ENCODE measurements around the gene DHRS7. TPM values are rescaled to one million over a fixed set of nuclear protein-coding genes. Genes with fewer than 3 reads are reported as not detected.

Gene DHRS7
- total and polyA plus RNA-seq, 12 donors = 24.5 to 73.9 (median 33.1) TPM

- intact Hi-C loops (cut with DNase I) = loop anchor here in 3 of 10 donors (2.0 to 10.0 kb wide), 3 partner anchors 70 to 80 kb away; partner anchors contain the start of genes PCNX4 (in 3 of the 3) and PPM1A (in 1 of the 3)
- H3K9me3 ChIP-seq = no peaks in the 10 kb centered on the region
- H3K4me3 ChIP-seq = peak overlapping the region; percentile 72 to 96 (median 82)
- ATAC-seq (no peak), DNase-seq (no peak)
- TF ChIP-seq CTCF (IDR thresholded peaks at IDR 0.05) = no peak
- no peaks in the 10 kb centered on the region for H3K27me3 ChIP-seq
- 15 to 18% methylated on average over 5 of the region's 5 CpGs for WGBS, 2 donors
- peaks cover 0 to 6% (median 0%) of the 10 kb centered on the region in 9 donors for H3K36me3 ChIP-seq
- H3K27ac ChIP-seq = peak overlapping the region; percentile 79 to 96 (median 90)
- peaks cover 0 to 52% (median 22%) of the 10 kb centered on the region in 9 donors for H3K4me1 ChIP-seq
These were observed 840 bp downstream of the DHRS7 start for GRCh38 chr14:60164404-60164711.

- peaks cover 0 to 57% (median 22%) of the 10 kb centered on the region in 9 donors for H3K4me1 ChIP-seq
- DNase-seq = no peak
- H3K36me3 ChIP-seq = peaks cover 0 to 6% (median 0%) of the 10 kb centered on the region in 9 donors
- no peak for TF ChIP-seq CTCF (IDR thresholded peaks at IDR 0.05)
- peak overlapping the region in 3 of 10 donors; percentile 9 to 95 (median 73) for H3K4me3 ChIP-seq
- no peak for ATAC-seq
- intact Hi-C loops (cut with DNase I) = loop anchor here in 3 of 10 donors (2.0 to 10.0 kb wide), 4 partner anchors 37 to 81 kb away; partner anchors contain the start of genes PCNX4 (in 3 of the 3) and PPM1A (in 1 of the 3)
- WGBS, 2 donors = 88 to 90% methylated on average over 6 of the region's 6 CpGs
- no peaks in the 10 kb centered on the region for H3K9me3 ChIP-seq
- H3K27ac ChIP-seq = peak overlapping the region in 1 of 10 donors; percentile 94
- H3K27me3 ChIP-seq = no peaks in the 10 kb centered on the region
These were observed 1.5 kb downstream of the DHRS7 start for GRCh38 chr14:60163693-60164092.

GRCh38 chr14:60161196-60162107 is 3.7 kb downstream of the DHRS7 start:
- H3K9me3 ChIP-seq = no peaks in the 10 kb centered on the region
- peaks cover 0 to 6% (median 0%) of the 10 kb centered on the region in 9 donors for H3K36me3 ChIP-seq
- DNase-seq (no peak), ATAC-seq (peak in 1 of 8 donors; percentile 13)
- H3K27ac ChIP-seq = peak overlapping the region in 1 of 10 donors; percentile 38
- WGBS, 2 donors = 68 to 76% methylated on average over 2 of the region's 2 CpGs
- no peak for TF ChIP-seq CTCF (IDR thresholded peaks at IDR 0.05)
- no peak overlapping the region for H3K4me3 ChIP-seq
- no peaks in the 10 kb centered on the region for H3K27me3 ChIP-seq
- intact Hi-C loops (cut with DNase I) = loop anchor here in 2 of 10 donors (2.0 to 10.0 kb wide), 3 partner anchors 35 to 83 kb away; partner anchors contain the start of genes PCNX4 (in 1 of the 2) and PPM1A (in 1 of the 2)
- H3K4me1 ChIP-seq = peaks cover 0 to 60% (median 21%) of the 10 kb centered on the region in 9 donors

GRCh38 chr14:60160422-60160821 is 4.8 kb downstream of the DHRS7 start:
- intact Hi-C loops (cut with DNase I) = loop anchor here in 2 of 10 donors (10.0 kb wide), 2 partner anchors 66 to 84 kb away; partner anchors contain the start of genes PCNX4 (in 1 of the 2) and PPM1A (in 1 of the 2)

More at GRCh38 chr14:60160422-60160821, 4.8 kb downstream of the DHRS7 start:
- no peaks in the 10 kb centered on the region for H3K9me3 ChIP-seq
- peaks cover 0 to 12% (median 0%) of the 10 kb centered on the region in 9 donors for H3K36me3 ChIP-seq
- H3K4me3 ChIP-seq = no peak overlapping the region
- H3K27me3 ChIP-seq = no peaks in the 10 kb centered on the region
- ATAC-seq (no peak), DNase-seq (peak in 1 of 2 donors; percentile 20)
- H3K4me1 ChIP-seq = peaks cover 0 to 53% (median 10%) of the 10 kb centered on the region in 9 donors
- no peak for TF ChIP-seq CTCF (IDR thresholded peaks at IDR 0.05)
- no peak overlapping the region for H3K27ac ChIP-seq
- WGBS, 2 donors = 78 to 83% methylated on average over 7 of the region's 7 CpGs

Measured in heart right ventricle (tissue), 16 donors.